Neuronal stem cell (in vitro differentiated cells): Measurements from ENCODE around the gene CRBN.

Experiments
- DNase-seq: peaks from one replicate; pipeline ENCODE4 v3.0.0-alpha.2; 2013; ENCODE audit warnings: low spot score
- H2AFZ ChIP-seq: one replicate; pipeline ENCODE4 v1.6.1; 2013; ENCODE audit warnings: mild to moderate bottlenecking, low read length, inconsistent platforms
- H2AK5ac ChIP-seq: 2 replicates; pipeline ENCODE4 v1.6.1; 2013; ENCODE audit warnings: low read depth, mild to moderate bottlenecking, inconsistent platforms, low read length, moderate library complexity, mixed read lengths
- H2BK120ac ChIP-seq: 2 replicates; pipeline ENCODE4 v1.6.1; 2013; ENCODE audit warnings: low read depth, mild to moderate bottlenecking, inconsistent platforms, low read length, moderate library complexity, mixed read lengths
- H2BK12ac ChIP-seq: one replicate; pipeline ENCODE4 v1.6.1; 2013; ENCODE audit warnings: low read length, inconsistent platforms
- H2BK15ac ChIP-seq: 2 replicates; pipeline ENCODE4 v1.6.1; 2013; ENCODE audit warnings: mild to moderate bottlenecking, low read length, inconsistent platforms, mixed read lengths
- H2BK5ac ChIP-seq: one replicate; pipeline ENCODE4 v1.6.1; 2013; ENCODE audit warnings: inconsistent platforms, mild to moderate bottlenecking, low read length, moderate library complexity
- H3K14ac ChIP-seq: one replicate; pipeline ENCODE4 v1.6.1; 2013; ENCODE audit warnings: low read length, inconsistent platforms
- H3K18ac ChIP-seq: 2 replicates; pipeline ENCODE4 v1.6.1; 2013; ENCODE audit warnings: low read length, inconsistent platforms
- H3K23ac ChIP-seq: 2 replicates; pipeline ENCODE4 v1.6.1; 2013; ENCODE audit warnings: low read depth, mild to moderate bottlenecking, mixed read lengths, low read length, inconsistent platforms; ENCODE audit not compliant: poor library complexity
- H3K27ac ChIP-seq: replicated peaks from 3 replicates; pipeline ENCODE4 v1.5.1; 2013; ENCODE audit warnings: low read length, inconsistent platforms
- H3K27me3 ChIP-seq, 3 experiments: 2 replicates each; pipeline ENCODE4 v1.6.1; 2013; ENCODE audit warnings: low read length in 3 of 3, mild to moderate bottlenecking in 2 of 3, inconsistent platforms in 1 of 3, low read depth in 1 of 3, mixed read lengths in 1 of 3, moderate library complexity in 1 of 3; ENCODE audit not compliant: control insufficient read depth in 3 of 3, insufficient read depth in 3 of 3
- H3K36me3 ChIP-seq, 2 donors: replicated peaks in 1 of 2; 2 replicates each; pipeline ENCODE4 v1.6.1; 2013; ENCODE audit warnings: low read length in 2 of 2; ENCODE audit not compliant: control insufficient read depth in 2 of 2, insufficient read depth in 2 of 2
- H3K4ac ChIP-seq: 2 replicates; pipeline ENCODE4 v1.6.1; 2013; ENCODE audit warnings: inconsistent platforms, mild to moderate bottlenecking, low read length, moderate library complexity
- H3K4me1 ChIP-seq, 2 donors: 1 replicate in 1 of 2; 2 replicates in 1 of 2; pipeline ENCODE4 v1.6.1; 2013; ENCODE audit warnings: low read length in 2 of 2, low read depth in 1 of 2; ENCODE audit not compliant: control insufficient read depth in 2 of 2, insufficient read depth in 1 of 2
- H3K4me2 ChIP-seq: one replicate; pipeline ENCODE4 v1.6.1; 2013; ENCODE audit warnings: mild to moderate bottlenecking, low read length, inconsistent platforms; ENCODE audit not compliant: insufficient read depth, poor library complexity, severe bottlenecking
- H3K4me3 ChIP-seq, 2 donors: 2 replicates each; pipeline ENCODE4 v1.5.1; 2013; ENCODE audit warnings: low read length in 2 of 2, mild to moderate bottlenecking in 2 of 2, inconsistent platforms in 1 of 2, moderate library complexity in 1 of 2
- H3K79me1 ChIP-seq: one replicate; pipeline ENCODE4 v1.6.1; 2013; ENCODE audit warnings: low read depth, mild to moderate bottlenecking, inconsistent platforms, low read length, moderate library complexity
- H3K9ac ChIP-seq: one replicate; pipeline ENCODE4 v1.6.1; 2013; ENCODE audit warnings: mild to moderate bottlenecking, low read depth, low read length, inconsistent platforms; ENCODE audit not compliant: poor library complexity
- H3K9me3 ChIP-seq, 2 donors: replicated peaks in 1 of 2; 2 replicates each; pipeline versions ENCODE3 to v1.6.1; 2013; ENCODE audit warnings: low read length in 2 of 2, mild to moderate bottlenecking in 2 of 2, inconsistent platforms in 1 of 2, low read depth in 1 of 2, mixed read lengths in 1 of 2, moderate library complexity in 1 of 2; ENCODE audit not compliant: control insufficient read depth in 2 of 2, insufficient read depth in 1 of 2
- H4K8ac ChIP-seq: one replicate; pipeline ENCODE4 v1.6.1; 2013; ENCODE audit warnings: low read depth, mild to moderate bottlenecking, inconsistent platforms, low read length, moderate library complexity
- H4K91ac ChIP-seq: one replicate; pipeline ENCODE4 v1.6.1; 2013; ENCODE audit warnings: low read length, low read depth, mild to moderate bottlenecking, inconsistent platforms; ENCODE audit not compliant: poor library complexity
- WGBS, 2 donors: extraction: QIAGEN DNeasy Blood & Tissue Kit; methylation state at CpG; one replicate each; pipeline ENCODE4 v1.1.7; 2013; ENCODE audit warnings: missing lambda C conversion rate in 2 of 2, mixed read lengths in 1 of 2; ENCODE audit not compliant: insufficient read length in 2 of 2, insufficient replicate concordance in 1 of 2; ENCODE audit errors: extremely low coverage in 2 of 2; 5-methylcytosine and 5-hydroxymethylcytosine counted together

CRBN gene

DNA sequence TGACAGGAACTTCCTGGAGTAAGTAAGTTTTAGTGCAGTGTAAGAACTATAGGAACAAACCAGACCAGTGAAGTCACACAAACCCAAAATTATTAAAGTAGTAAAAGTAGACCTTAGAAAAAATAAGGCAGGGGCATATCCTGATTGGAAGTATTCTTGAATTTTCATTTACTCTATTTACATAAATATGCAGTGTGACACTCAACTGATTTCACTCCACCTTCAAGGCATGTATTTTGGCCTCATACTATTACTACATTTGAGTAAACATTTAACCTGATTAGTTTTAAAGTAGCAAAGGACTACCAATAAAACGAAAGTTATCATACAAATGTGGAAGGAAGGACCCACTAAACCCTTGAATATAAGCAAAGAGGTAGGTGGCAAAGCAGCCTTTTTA, 29.9 kb downstream of the CRBN start:
- Histone ChIP-seq H2BK5ac (no peak overlapping the region), H3K79me1 (no peaks in the 10 kb centered on the region), H3K36me3 (peaks cover 9 to 100% of the 10 kb centered on the region in 2 donors), H3K4ac (no peak overlapping the region), H4K91ac (no peak overlapping the region), H3K23ac (no peak overlapping the region), H2BK15ac (no peak overlapping the region), H3K4me3 (no peak overlapping the region), H3K9ac (no peak overlapping the region), H2BK120ac (no peak overlapping the region), H3K4me2 (no peak overlapping the region), H2AK5ac (no peak overlapping the region), H3K4me1 (no peaks in the 10 kb centered on the region), H3K18ac (no peak overlapping the region), H2BK12ac (no peak overlapping the region), H3K27me3 (no peaks in the 10 kb centered on the region), H2AFZ (no peak overlapping the region), H3K9me3 (peaks cover 0 to 3% of the 10 kb centered on the region in 2 donors), H3K14ac (no peak overlapping the region), H3K27ac (no peak overlapping the region), H4K8ac (no peak overlapping the region)
- no peak for DNase-seq
- WGBS, 2 donors: no CpG with 5 or more reads among the region's 1 CpG

DNA sequence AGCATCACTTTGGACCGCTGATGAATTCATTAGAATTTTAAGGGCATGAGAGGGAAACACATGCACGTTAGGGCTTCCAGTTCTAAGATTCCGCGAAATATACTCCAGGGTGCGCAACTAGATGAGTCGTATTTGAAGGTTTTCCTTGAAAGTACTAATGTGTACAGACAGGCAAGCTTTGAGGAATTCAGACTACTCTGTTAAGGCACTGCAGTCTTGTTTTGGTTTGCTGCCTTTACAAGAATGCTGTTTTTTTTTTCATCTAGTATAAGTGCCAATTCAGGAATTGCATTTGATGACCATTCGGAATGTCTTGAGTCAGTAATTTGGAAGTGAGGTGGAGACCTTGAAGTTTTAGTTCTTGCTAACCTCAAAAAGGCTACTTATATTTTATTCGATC, 33.7 kb downstream of the CRBN start:
- Histone ChIP-seq H3K4me3 (no peak overlapping the region), H4K91ac (no peak overlapping the region), H4K8ac (no peak overlapping the region), H3K79me1 (no peaks in the 10 kb centered on the region), H3K27me3 (no peaks in the 10 kb centered on the region), H3K18ac (no peak overlapping the region), H2BK15ac (no peak overlapping the region), H3K4me1 (peaks cover 0 to 12% of the 10 kb centered on the region in 2 donors), H3K23ac (no peak overlapping the region), H3K36me3 (peaks cover 11 to 99% of the 10 kb centered on the region in 2 donors), H3K4ac (no peak overlapping the region), H2BK5ac (no peak overlapping the region), H2AFZ (no peak overlapping the region), H3K4me2 (no peak overlapping the region), H3K9me3 (peaks cover 0 to 3% of the 10 kb centered on the region in 2 donors), H2AK5ac (no peak overlapping the region), H3K14ac (no peak overlapping the region), H2BK120ac (no peak overlapping the region), H3K9ac (no peak overlapping the region), H2BK12ac (no peak overlapping the region), H3K27ac (no peak overlapping the region)
- no peak for DNase-seq
- WGBS, 2 donors: no CpG with 5 or more reads among the region's 8 CpGs

DNA sequence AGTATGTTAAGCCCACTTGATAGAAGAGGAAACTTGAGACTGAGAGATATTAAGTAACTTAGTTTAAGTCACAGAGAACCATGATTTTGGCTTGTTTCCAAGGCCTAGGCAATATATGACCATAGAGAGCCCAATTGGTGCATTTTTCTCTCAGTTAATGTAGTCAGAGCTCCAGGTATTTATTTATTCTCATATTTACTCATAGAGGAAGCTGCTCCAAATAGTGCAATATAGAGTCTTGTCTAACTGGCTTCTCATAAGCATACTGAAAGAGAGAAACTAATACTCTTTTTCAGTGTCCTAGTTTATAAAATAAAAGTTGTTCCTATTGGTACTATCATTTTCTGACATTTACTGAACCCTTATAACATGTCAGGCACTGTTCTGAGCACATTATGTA, 37.6 kb downstream of the CRBN start:
- Histone ChIP-seq H2AFZ (no peak overlapping the region), H3K4me1 (peaks cover 0 to 12% of the 10 kb centered on the region in 2 donors), H2BK12ac (no peak overlapping the region), H4K91ac (no peak overlapping the region), H2BK15ac (no peak overlapping the region), H3K14ac (no peak overlapping the region), H3K4me2 (no peak overlapping the region), H3K4ac (no peak overlapping the region), H3K36me3 (peaks cover 11 to 99% of the 10 kb centered on the region in 2 donors), H2BK5ac (no peak overlapping the region), H3K9ac (no peak overlapping the region), H3K23ac (no peak overlapping the region), H2AK5ac (no peak overlapping the region), H3K18ac (no peak overlapping the region), H4K8ac (no peak overlapping the region), H2BK120ac (no peak overlapping the region), H3K27me3 (no peaks in the 10 kb centered on the region), H3K4me3 (no peak overlapping the region), H3K27ac (no peak overlapping the region), H3K9me3 (peaks cover 0 to 3% of the 10 kb centered on the region in 2 donors), H3K79me1 (no peaks in the 10 kb centered on the region)
- DNase-seq: no peak

DNA sequence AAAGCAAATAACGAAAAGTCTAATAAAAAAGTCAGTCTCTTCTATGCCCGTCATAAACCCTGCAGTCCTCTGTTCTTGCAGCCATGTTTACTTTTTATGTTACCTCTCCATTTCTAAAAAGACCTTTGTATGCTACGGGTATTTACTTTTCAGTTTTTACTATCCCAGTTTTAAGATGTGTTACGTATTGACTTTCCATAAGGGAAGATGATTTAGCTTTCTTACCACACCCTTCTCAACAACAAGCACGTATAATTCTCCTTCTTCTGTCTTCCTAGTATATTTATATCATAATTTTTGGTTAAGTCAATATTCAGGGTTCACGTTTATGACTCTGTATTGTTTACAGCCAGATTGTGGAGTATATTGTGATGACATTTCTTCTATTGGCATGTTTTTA, 42.0 kb downstream of the CRBN start:
- no peak overlapping the region for H2AFZ ChIP-seq
- H3K14ac ChIP-seq: no peak overlapping the region
- H2BK120ac ChIP-seq: no peak overlapping the region
- no peak overlapping the region for H3K4me2 ChIP-seq
- no peak overlapping the region for H4K8ac ChIP-seq
- H2BK15ac ChIP-seq: no peak overlapping the region
- H3K79me1 ChIP-seq: no peaks in the 10 kb centered on the region
- H3K23ac ChIP-seq: no peak overlapping the region
- no peaks in the 10 kb centered on the region for H3K9me3 ChIP-seq
- H3K9ac ChIP-seq: no peak overlapping the region
- H3K4me1 ChIP-seq: peaks cover 0 to 5% of the 10 kb centered on the region in 2 donors
- no peak overlapping the region for H3K27ac ChIP-seq
- no CpG with 5 or more reads among the region's 6 CpGs for WGBS, 2 donors
- H3K4ac ChIP-seq: no peak overlapping the region
- peaks cover 7 to 97% of the 10 kb centered on the region in 2 donors for H3K36me3 ChIP-seq
- no peak overlapping the region for H3K4me3 ChIP-seq
- no peak overlapping the region for H2BK5ac ChIP-seq
- DNase-seq: no peak
- no peak overlapping the region for H4K91ac ChIP-seq
- no peaks in the 10 kb centered on the region for H3K27me3 ChIP-seq
- H2BK12ac ChIP-seq: no peak overlapping the region
- H2AK5ac ChIP-seq: no peak overlapping the region
- no peak overlapping the region for H3K18ac ChIP-seq
